B cell (primary cell): ENCODE results near the gene CD38. TPM values are rescaled to one million over a fixed set of nuclear protein-coding genes. Genes with fewer than 3 reads are reported as not detected.

Experiments used
- ATAC-seq: fragments of 200-7000 bp; cut with Tn5 transposase; one replicate; pipeline ENCODE4 v1.10.0; 2021; ENCODE audit warnings: low read depth, mild to moderate bottlenecking, moderate number of reproducible peaks, moderate library complexity
- CTCF ChIA-PET: fragments of 350-600 bp; sonication (Branson Sonifier 250); formaldehyde crosslinking; loops from one replicate; lab custom pipeline; 2021; ENCODE audit warnings: antibody characterized with exemption, inconsistent platforms; lab: Charles Lee
- POLR2A ChIA-PET: fragments of 350-600 bp; sonication (Branson Sonifier 250); formaldehyde crosslinking; loops from one replicate; lab custom pipeline; 2021; ENCODE audit warnings: antibody characterized with exemption; lab: Charles Lee
- DNase-seq: peaks from one replicate; pipeline ENCODE4 v3.0.0; 2013
- H2AFZ ChIP-seq: 2 replicates; pipeline ENCODE4 v1.6.1; 2012; ENCODE audit warnings: mild to moderate bottlenecking, low read depth, low read length; ENCODE audit not compliant: insufficient read depth, poor library complexity, severe bottlenecking
- H3K27ac ChIP-seq, 2 donors: 1 replicate in 1 of 2; 2 replicates in 1 of 2; pipeline ENCODE4 v1.5.1; 2012 to 2013; ENCODE audit warnings: low read length in 2 of 2, mild to moderate bottlenecking in 2 of 2, moderate library complexity in 1 of 2
- H3K27me3 ChIP-seq, 4 experiments: fragments of 200-600 bp in 1 of 4; sonication (generic) in 1 of 4; replicated peaks in 1 of 4; 1 replicate in 2 of 4; 2 replicates in 2 of 4; pipeline versions ENCODE4 v1.6.1 to v1.7.0; 2013 to 2016; ENCODE audit warnings: low read length in 3 of 4, mild to moderate bottlenecking in 2 of 4, mixed read lengths in 1 of 4, moderate library complexity in 1 of 4; ENCODE audit not compliant: insufficient read depth in 4 of 4, control insufficient read depth in 3 of 4; ENCODE audit errors: control extremely low read depth in 1 of 4
- H3K36me3 ChIP-seq, 2 experiments: replicated peaks in 1 of 2; 1 replicate in 1 of 2; 2 replicates in 1 of 2; pipeline versions ENCODE4 v1.6.1 to v1.7.1; 2013; ENCODE audit warnings: low read length in 1 of 2; ENCODE audit not compliant: insufficient read depth in 2 of 2, control insufficient read depth in 1 of 2; ENCODE audit errors: control extremely low read depth in 1 of 2, extremely low read depth in 1 of 2
- H3K4me1 ChIP-seq, 2 donors: fragments of 200-600 bp in 1 of 2; sonication (generic) in 1 of 2; 1 replicate in 1 of 2; 2 replicates in 1 of 2; pipeline versions ENCODE4 v1.5.1 to v1.6.1; 2013 to 2017; ENCODE audit warnings: low read length in 2 of 2; ENCODE audit not compliant: control insufficient read depth in 2 of 2, insufficient read depth in 2 of 2
- H3K4me2 ChIP-seq: replicated peaks from 2 replicates; pipeline ENCODE3; 2012; ENCODE audit warnings: mild to moderate bottlenecking, low read depth, low read length; ENCODE audit not compliant: poor library complexity, severe bottlenecking
- H3K4me3 ChIP-seq, 5 experiments: fragments of 200-600 bp in 1 of 5; sonication (generic) in 1 of 5; 1 replicate in 3 of 5; 2 replicates in 2 of 5; pipeline versions ENCODE4 v1.5.1 to v1.7.0; 2011 to 2016; ENCODE audit warnings: low read length in 4 of 5, mild to moderate bottlenecking in 4 of 5, low read depth in 2 of 5, control low read depth in 1 of 5, moderate library complexity in 1 of 5; ENCODE audit not compliant: insufficient read depth in 1 of 5; ENCODE audit errors: control extremely low read depth in 1 of 5, extremely low read depth in 1 of 5
- H3K79me2 ChIP-seq: fragments of 200-600 bp; sonication (generic); one replicate; pipeline ENCODE4 v1.6.0; 2016; ENCODE audit warnings: low read length; ENCODE audit not compliant: control insufficient read depth, insufficient read depth
- H3K9ac ChIP-seq: fragments of 200-600 bp; sonication (generic); 2 replicates; pipeline ENCODE4 v1.6.1; 2017; ENCODE audit warnings: mild to moderate bottlenecking, low read length, moderate library complexity
- H3K9me3 ChIP-seq, 3 donors: one replicate each; pipeline versions ENCODE4 v1.6.1 to v1.7.1; 2013; ENCODE audit warnings: low read length in 2 of 3; ENCODE audit not compliant: control insufficient read depth in 2 of 3, insufficient read depth in 1 of 3; ENCODE audit errors: control extremely low read depth in 1 of 3
- H4K20me1 ChIP-seq: 2 replicates; pipeline ENCODE4 v1.6.0; 2012; ENCODE audit warnings: mild to moderate bottlenecking, low read length; ENCODE audit not compliant: insufficient read depth, control insufficient read depth, poor library complexity, severe bottlenecking
- H3K27ac Mint-ChIP-seq: one replicate; pipeline ENCODE4 v1.8.0; 2021; ENCODE audit warnings: mixed read lengths
- H3K27me3 Mint-ChIP-seq: one replicate; pipeline ENCODE4 v1.8.0; 2021; ENCODE audit warnings: mixed read lengths
- H3K4me1 Mint-ChIP-seq: one replicate; pipeline ENCODE4 v1.8.0; 2021; ENCODE audit warnings: mixed read lengths
- H3K4me3 Mint-ChIP-seq: one replicate; pipeline ENCODE4 v1.8.0; 2021; ENCODE audit warnings: mixed read lengths
- H3K9me3 Mint-ChIP-seq: one replicate; pipeline ENCODE4 v1.8.0; 2022; ENCODE audit warnings: mixed read lengths; ENCODE audit not compliant: insufficient read depth
- EZH2 ChIP-seq: IDR thresholded peaks from 2 replicates; pipeline ENCODE4 v1.6.1; 2012; ENCODE audit warnings: borderline replicate concordance, low read depth, mild to moderate bottlenecking, moderate library complexity, low read length; ENCODE audit not compliant: insufficient read depth, poor library complexity, severe bottlenecking
- WGBS: methylation state at CpG from one replicate; pipeline ENCODE4 v1.1.5; 2013; ENCODE audit warnings: missing lambda C conversion rate; ENCODE audit not compliant: insufficient coverage; 5-methylcytosine and 5-hydroxymethylcytosine counted together
- intact Hi-C: fragments of 100-400 bp; cut with micrococcal nuclease; formaldehyde crosslinking; loops from one replicate; pipeline ENCODE4 v1.10.0; 2022
- polyA plus RNA-seq: library from polyadenylated mRNA; depleted of rRNA; stranded (reverse); fragments of >200 nt; gene quantifications from 2 replicates; pipeline ENCODE4 v1.2.3, GENCODE V29; 2012
- total RNA-seq, 2 donors: library from RNA; stranded (reverse); fragments of 120-200 nt in 1 of 2; gene quantifications; 1 replicate in 1 of 2; 2 replicates in 1 of 2; pipeline versions ENCODE4 v1.2.3 to v1.2.4, GENCODE V29; 2013 to 2022
- TF ChIP-seq, protein P1 (sequence below): fragments of 200-600 bp; IDR thresholded peaks from one replicate; pipeline ENCODE4 v1.8.0; 2022; ENCODE audit warnings: antibody characterized with exemption, mild to moderate bottlenecking

Gene CD38
- total and polyA plus RNA-seq, 2 donors (not counting 1 experiment from before 2014, with no cell fraction given), result 10.1 to 12.9 TPM

DNA sequence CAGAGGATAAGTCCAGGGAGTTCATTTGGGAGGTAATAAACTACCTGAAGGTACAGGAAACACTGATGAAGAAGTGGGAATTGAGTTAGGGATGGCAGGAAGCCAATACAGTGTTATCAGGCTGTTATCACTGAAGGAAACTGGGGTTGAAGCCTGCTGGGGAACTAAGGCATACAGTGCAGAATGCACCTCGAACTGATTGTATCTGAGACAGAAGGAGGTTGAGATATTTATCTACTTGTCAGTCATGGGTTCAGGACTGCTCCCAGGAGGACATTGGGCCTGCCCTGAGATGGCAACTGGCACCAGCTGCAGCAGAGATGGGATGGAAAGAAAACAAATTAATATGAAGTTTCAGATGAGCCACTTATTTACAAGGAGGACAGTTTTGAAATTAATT lies 35.5 kb upstream of the CD38 start:
- no peaks in the 10 kb centered on the region for H3K27me3 Mint-ChIP-seq
- peaks cover 6 to 20% (median 19%) of the 10 kb centered on the region in 3 donors for H3K9me3 ChIP-seq
- no peaks in the 10 kb centered on the region for H4K20me1 ChIP-seq
- H3K4me3 Mint-ChIP-seq, result no peak overlapping the region
- H3K36me3 ChIP-seq, result no peaks in the 10 kb centered on the region
- H3K4me2 ChIP-seq, result no peak overlapping the region
- WGBS, result 14% methylated on average over 1 of the region's 1 CpG
- intact Hi-C loops, result no loop called here
- POLR2A ChIA-PET, result no interaction called here
- H2AFZ ChIP-seq, result no peak overlapping the region
- no peak overlapping the region for H3K27ac Mint-ChIP-seq
- no peaks in the 10 kb centered on the region for H3K4me1 Mint-ChIP-seq
- no peaks in the 10 kb centered on the region for H3K27me3 ChIP-seq
- no peak for TF ChIP-seq EZH2
- TF ChIP-seq, protein P1, sequence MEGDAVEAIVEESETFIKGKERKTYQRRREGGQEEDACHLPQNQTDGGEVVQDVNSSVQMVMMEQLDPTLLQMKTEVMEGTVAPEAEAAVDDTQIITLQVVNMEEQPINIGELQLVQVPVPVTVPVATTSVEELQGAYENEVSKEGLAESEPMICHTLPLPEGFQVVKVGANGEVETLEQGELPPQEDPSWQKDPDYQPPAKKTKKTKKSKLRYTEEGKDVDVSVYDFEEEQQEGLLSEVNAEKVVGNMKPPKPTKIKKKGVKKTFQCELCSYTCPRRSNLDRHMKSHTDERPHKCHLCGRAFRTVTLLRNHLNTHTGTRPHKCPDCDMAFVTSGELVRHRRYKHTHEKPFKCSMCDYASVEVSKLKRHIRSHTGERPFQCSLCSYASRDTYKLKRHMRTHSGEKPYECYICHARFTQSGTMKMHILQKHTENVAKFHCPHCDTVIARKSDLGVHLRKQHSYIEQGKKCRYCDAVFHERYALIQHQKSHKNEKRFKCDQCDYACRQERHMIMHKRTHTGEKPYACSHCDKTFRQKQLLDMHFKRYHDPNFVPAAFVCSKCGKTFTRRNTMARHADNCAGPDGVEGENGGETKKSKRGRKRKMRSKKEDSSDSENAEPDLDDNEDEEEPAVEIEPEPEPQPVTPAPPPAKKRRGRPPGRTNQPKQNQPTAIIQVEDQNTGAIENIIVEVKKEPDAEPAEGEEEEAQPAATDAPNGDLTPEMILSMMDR, result no peak
- no peak overlapping the region for H3K9ac ChIP-seq
- no peaks in the 10 kb centered on the region for H3K79me2 ChIP-seq
- H3K9me3 Mint-ChIP-seq, result peaks cover 13% of the 10 kb centered on the region
- no peak overlapping the region for H3K27ac ChIP-seq
- CTCF ChIA-PET, result no interaction called here
- H3K4me1 ChIP-seq, result no peaks in the 10 kb centered on the region
- DNase-seq, result no peak
- no peak for ATAC-seq
- H3K4me3 ChIP-seq, result no peak overlapping the region

DNA sequence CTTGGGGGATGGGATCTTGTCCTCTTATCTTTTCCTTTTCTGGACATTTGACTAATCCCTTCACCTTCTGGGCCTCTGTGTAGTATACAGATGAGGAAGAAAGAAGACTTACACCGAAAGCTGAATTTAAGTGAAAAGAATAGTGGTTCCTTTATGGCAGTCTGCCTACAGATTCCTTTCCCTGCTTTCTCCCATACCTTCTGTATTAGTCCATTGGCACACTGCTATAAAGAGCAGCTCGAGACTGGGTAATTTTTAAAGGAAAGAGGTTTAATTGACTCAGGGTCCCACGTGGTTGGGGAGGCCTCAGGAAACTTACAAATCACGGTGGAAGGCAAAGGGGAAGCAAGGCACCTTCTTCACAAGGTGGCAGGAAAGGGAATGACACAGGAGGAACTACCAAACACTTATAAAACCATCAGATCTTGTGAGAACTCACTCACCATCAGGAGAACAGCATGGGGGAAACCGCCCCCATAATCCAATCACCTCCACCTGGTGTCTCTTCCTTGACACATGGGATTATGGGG lies 34.0 kb upstream of the CD38 start:
- Histone ChIP-seq H3K79me2 (no peaks in the 10 kb centered on the region), H2AFZ (no peak overlapping the region), H3K9me3 (peaks cover 6 to 20% (median 19%) of the 10 kb centered on the region in 3 donors), H3K4me1 (no peaks in the 10 kb centered on the region), H4K20me1 (no peaks in the 10 kb centered on the region), H3K36me3 (no peaks in the 10 kb centered on the region), H3K9ac (no peak overlapping the region), H3K27me3 (no peaks in the 10 kb centered on the region), H3K4me3 (no peak overlapping the region), H3K4me2 (no peak overlapping the region), H3K27ac (no peak overlapping the region)
- intact Hi-C loops, result no loop called here
- ATAC-seq, result no peak
- H3K4me1 Mint-ChIP-seq, result no peaks in the 10 kb centered on the region
- WGBS, result no CpG with 5 or more reads among the region's 5 CpGs
- no peak for DNase-seq
- no peak overlapping the region for H3K4me3 Mint-ChIP-seq
- no peaks in the 10 kb centered on the region for H3K27me3 Mint-ChIP-seq
- H3K27ac Mint-ChIP-seq, result no peak overlapping the region
- ChIA-PET CTCF (interaction anchor here (1.0 kb wide), 1 partner anchor 139 kb away, joined by 3 read pairs; no protein-coding TSS in a partner anchor), POLR2A (no interaction called here)
- peaks cover 13% of the 10 kb centered on the region for H3K9me3 Mint-ChIP-seq
- no peak for TF ChIP-seq EZH2
- TF ChIP-seq, protein P1, result no peak
